Muscle of back (tissue), 13 donors: ENCODE data around the gene HMMR. TPM values are rescaled to one million over a fixed set of nuclear protein-coding genes. Genes with fewer than 3 reads are reported as not detected.
"Not testable (repeated sequence)": the region's sequence is repeated elsewhere in the genome, so short reads cannot be mapped to it uniquely, and the experiment has no call there.

Experiments used
- DNase-seq, 3 donors: peaks; one replicate each; pipeline versions ENCODE4 v3.0.0 to v3.0.0-alpha.2; 2013
- long read RNA-seq, 9 donors: transcript quantifications; one replicate each; lab custom pipeline, GENCODE V29; 2026
- polyA plus RNA-seq, 10 donors: library from polyadenylated mRNA; unstranded; fragments of 120-200 nt; gene quantifications; one replicate each; pipeline ENCODE4 v1.2.1, GENCODE V29; 2013; ENCODE audit not compliant: insufficient read length in 10 of 10

The HMMR gene
- polyA plus RNA-seq = 10 to 100 TPM in 6 of 10 donors, 1 to 10 TPM in 4; 6.7 to 15.1 (median 10.8) TPM
- long read RNA-seq, donor 1, partial matches to known transcripts = 0 of 4 reads
- long read RNA-seq, donor 1, other reads (novel, unspliced or antisense) = 0 of 4 reads
- long read RNA-seq, donor 2 = 0 reads
- long read RNA-seq, donor 3 = 0 reads
- long read RNA-seq, donor 4, partial matches to known transcripts = 0 of 1 reads
- long read RNA-seq, donor 4, other reads (novel, unspliced or antisense) = 0 of 1 reads
- long read RNA-seq, donor 5 = 0 reads
- long read RNA-seq, donor 6, partial matches to known transcripts = 0 of 3 reads
- long read RNA-seq, donor 6, other reads (novel, unspliced or antisense) = 0 of 3 reads
- long read RNA-seq, donor 7, partial matches to known transcripts = 0 of 2 reads
- long read RNA-seq, donor 7, other reads (novel, unspliced or antisense) = 0 of 2 reads
- long read RNA-seq, donor 8, partial matches to known transcripts = 5 of 5 reads
- long read RNA-seq, donor 8, other reads (novel, unspliced or antisense) = 0 of 5 reads
- long read RNA-seq, donor 9 = 0 reads

GRCh38 chr5:163460562-163461171 is at the start of gene HMMR:
HMMR (plus strand) TSS chr5:163460632; CDS start chr5:163460693, 61 bp downstream.
- DNase-seq = peak in 1 of 3 donors; percentile 16

GRCh38 chr5:163415673-163416072 is 44.8 kb upstream of the HMMR start:
- DNase-seq = not testable (repeated sequence)

GRCh38 chr5:163424836-163425235 is 35.6 kb upstream of the HMMR start:
- no peak for DNase-seq

GRCh38 chr5:163426128-163426527 is 34.3 kb upstream of the HMMR start:
- not testable (repeated sequence) for DNase-seq

- DNase-seq = no peak
These were observed 27.9 kb upstream of the HMMR start for GRCh38 chr5:163432544-163432943.

- no peak for DNase-seq
These were observed 27.2 kb upstream of the HMMR start for GRCh38 chr5:163433271-163433670.

- no peak for DNase-seq
These were observed 26.0 kb upstream of the HMMR start for GRCh38 chr5:163434401-163434866.

- peak in 1 of 3 donors; percentile 7 for DNase-seq
These were observed 23.9 kb upstream of the HMMR start for GRCh38 chr5:163436515-163436914.

GRCh38 chr5:163437011-163437308 is 23.5 kb upstream of the HMMR start:
- no peak for DNase-seq

GRCh38 chr5:163437309-163438182 is 22.9 kb upstream of the HMMR start, which contains the start of gene CCNG1:
CCNG1 (plus strand) TSS chr5:163437595; CDS start chr5:163439257, 1,662 bp downstream.
- peak; percentile 96 to 98 (median 97) for DNase-seq

- peak; percentile 24 to 66 (median 27) for DNase-seq
These were observed 21.4 kb upstream of the HMMR start for GRCh38 chr5:163439092-163439425.

GRCh38 chr5:163440954-163441353 is 19.5 kb upstream of the HMMR start:
- no peak for DNase-seq

- no peak for DNase-seq
These were observed 15.9 kb upstream of the HMMR start for GRCh38 chr5:163444526-163444925.

GRCh38 chr5:163445345-163445744 is 15.1 kb upstream of the HMMR start:
- DNase-seq = no peak

- DNase-seq = no peak
These were observed 13.2 kb upstream of the HMMR start for GRCh38 chr5:163447191-163447590.

GRCh38 chr5:163447875-163448274 is 12.6 kb upstream of the HMMR start:
- DNase-seq = no peak

- no peak for DNase-seq
These were observed 11.9 kb upstream of the HMMR start for GRCh38 chr5:163448491-163448890.

GRCh38 chr5:163451489-163451888 is 8.9 kb upstream of the HMMR start:
- no peak for DNase-seq

- DNase-seq = no peak
These were observed 6.7 kb upstream of the HMMR start for GRCh38 chr5:163453705-163454104.

GRCh38 chr5:163455406-163455805 is 5.0 kb upstream of the HMMR start:
- DNase-seq = not testable (repeated sequence)

GRCh38 chr5:163456029-163456589 is 4.3 kb upstream of the HMMR start:
- no peak for DNase-seq

GRCh38 chr5:163456840-163457239 is 3.6 kb upstream of the HMMR start:
- DNase-seq = no peak
